Measurements from ENCODE around the gene DHX8. TPM values are rescaled to one million over a fixed set of nuclear protein-coding genes. Genes with fewer than 3 reads are reported as not detected.

Gene DHX8
- polyA plus RNA-seq, 1 of the 3 experiments (the other 2 are of a cell fraction) = 31.3 TPM

GRCh38 chr17:43465049-43465448, 18.7 kb upstream of the DHX8 start:
- H3K4me1 ChIP-seq (ENCODE audit: control insufficient read depth in 1 of 2, insufficient read depth in 2 of 2, low read depth in 1 of 2, low read length in 1 of 2) = peaks cover 4% of the 10 kb centered on the region in 2 experiments; a peak in 2 of 4 replicates
- no peaks in the 10 kb centered on the region for H3K9me3 ChIP-seq
- 87% methylated on average over 9 of the region's 9 CpGs for WGBS (ENCODE audit: low lambda C conversion rate)
- no peaks in the 10 kb centered on the region for H3K36me3 ChIP-seq (replicated peaks in 1 of 2; ENCODE audit: control insufficient read depth in 1 of 2, insufficient read depth in 2 of 2, low read length in 1 of 2)
- no peak for DNase-seq
- no peak overlapping the region for H3K4me3 ChIP-seq (ENCODE audit: low read depth in 2 of 2, low read length in 1 of 2)
- no peaks in the 10 kb centered on the region for H4K20me1 ChIP-seq (ENCODE audit: insufficient read depth)
- ChIA-PET CTCF (interaction anchor here (1.8 kb wide), 1 partner anchor 71 kb away, joined by 5 read pairs; no protein-coding TSS in a partner anchor), POLR2A (no interaction called here)
- no peak overlapping the region for H3K4me2 ChIP-seq
- no peak overlapping the region for H3K27ac ChIP-seq (ENCODE audit: low read depth in 2 of 2, low read length in 1 of 2)
- H3F3A ChIP-seq (replicated peaks; ENCODE audit: insufficient read depth) = peaks cover 28% of the 10 kb centered on the region
- H3K79me2 ChIP-seq (ENCODE audit: insufficient read depth) = no peaks in the 10 kb centered on the region
- TF ChIP-seq GATA2 (CRISPR knock-in tag; IDR thresholded peaks at IDR 0.05) (no peak), TCF12 (IDR thresholded peaks at IDR 0.05) (no peak), SMC3 (IDR thresholded peaks at IDR 0.05; ENCODE audit: low read depth, low read length) (no peak), MXI1 (IDR thresholded peaks at IDR 0.05; ENCODE audit: low read depth, low read length) (no peak), FOXM1 (IDR thresholded peaks at IDR 0.05; ENCODE audit: low read depth) (no peak), POLR2AphosphoS5 (IDR thresholded peaks at IDR 0.05; ENCODE audit: low read depth, low read length) (no peak), FOXJ3 (CRISPR knock-in tag; IDR thresholded peaks at IDR 0.05) (no peak), NFIC (IDR thresholded peaks at IDR 0.05; ENCODE audit: borderline replicate concordance) (no peak), USF2 (IDR thresholded peaks at IDR 0.05; ENCODE audit: borderline replicate concordance, low read depth, low read length) (no peak), CHD2 (IDR thresholded peaks at IDR 0.05; ENCODE audit: low read length, partially characterized antibody) (no peak), JUND (IDR thresholded peaks at IDR 0.05) (no peak), YY1 (IDR thresholded peaks at IDR 0.05; ENCODE audit: low read depth) (no peak), RFX5 (IDR thresholded peaks at IDR 0.05; ENCODE audit: low read length) (no peak), EZH2phosphoT487 (IDR thresholded peaks at IDR 0.05; ENCODE audit: borderline replicate concordance, low read depth) (no peak), TEAD4 (IDR thresholded peaks at IDR 0.05; ENCODE audit: borderline replicate concordance, insufficient read depth) (no peak)
- TF ChIP-seq, protein P1, sequence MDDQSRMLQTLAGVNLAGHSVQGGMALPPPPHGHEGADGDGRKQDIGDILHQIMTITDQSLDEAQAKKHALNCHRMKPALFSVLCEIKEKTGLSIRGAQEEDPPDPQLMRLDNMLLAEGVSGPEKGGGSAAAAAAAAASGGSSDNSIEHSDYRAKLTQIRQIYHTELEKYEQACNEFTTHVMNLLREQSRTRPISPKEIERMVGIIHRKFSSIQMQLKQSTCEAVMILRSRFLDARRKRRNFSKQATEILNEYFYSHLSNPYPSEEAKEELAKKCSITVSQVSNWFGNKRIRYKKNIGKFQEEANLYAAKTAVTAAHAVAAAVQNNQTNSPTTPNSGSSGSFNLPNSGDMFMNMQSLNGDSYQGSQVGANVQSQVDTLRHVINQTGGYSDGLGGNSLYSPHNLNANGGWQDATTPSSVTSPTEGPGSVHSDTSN (IDR thresholded peaks at IDR 0.05) = no peak
- TF ChIP-seq, protein P2, sequence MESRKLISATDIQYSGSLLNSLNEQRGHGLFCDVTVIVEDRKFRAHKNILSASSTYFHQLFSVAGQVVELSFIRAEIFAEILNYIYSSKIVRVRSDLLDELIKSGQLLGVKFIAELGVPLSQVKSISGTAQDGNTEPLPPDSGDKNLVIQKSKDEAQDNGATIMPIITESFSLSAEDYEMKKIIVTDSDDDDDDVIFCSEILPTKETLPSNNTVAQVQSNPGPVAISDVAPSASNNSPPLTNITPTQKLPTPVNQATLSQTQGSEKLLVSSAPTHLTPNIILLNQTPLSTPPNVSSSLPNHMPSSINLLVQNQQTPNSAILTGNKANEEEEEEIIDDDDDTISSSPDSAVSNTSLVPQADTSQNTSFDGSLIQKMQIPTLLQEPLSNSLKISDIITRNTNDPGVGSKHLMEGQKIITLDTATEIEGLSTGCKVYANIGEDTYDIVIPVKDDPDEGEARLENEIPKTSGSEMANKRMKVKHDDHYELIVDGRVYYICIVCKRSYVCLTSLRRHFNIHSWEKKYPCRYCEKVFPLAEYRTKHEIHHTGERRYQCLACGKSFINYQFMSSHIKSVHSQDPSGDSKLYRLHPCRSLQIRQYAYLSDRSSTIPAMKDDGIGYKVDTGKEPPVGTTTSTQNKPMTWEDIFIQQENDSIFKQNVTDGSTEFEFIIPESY (IDR thresholded peaks at IDR 0.05; ENCODE audit: borderline replicate concordance, low read depth) = no peak
- H3K9me2 ChIP-seq = no peaks in the 10 kb centered on the region
- no peak overlapping the region for H3K9ac ChIP-seq
- no peak overlapping the region for H2AFZ ChIP-seq (ENCODE audit: low read depth)
- no peaks in the 10 kb centered on the region for H3K27me3 ChIP-seq (ENCODE audit: insufficient read depth)

Measured in SK-N-SH (cell line).